Measurements from ENCODE around the gene XRCC5.
"Not testable (repeated sequence)": the region's sequence is repeated elsewhere in the genome, so short reads cannot be mapped to it uniquely, and the experiment has no call there.

- not testable (repeated sequence) for TF ChIP-seq ZFX (IDR thresholded peaks at IDR 0.05; ENCODE audit: borderline replicate concordance); CTCF (IDR thresholded peaks at IDR 0.05)
These were observed 32.4 kb downstream of the XRCC5 start for GRCh38 chr2:216141516-216141915.
